GM18861 (cell line): ENCODE results near the gene NFKBIZ.

Experiments
- ATAC-seq: cut with Tn5 transposase; IDR thresholded peaks from one replicate; pipeline ENCODE4 v1.9.1; 2021; ENCODE audit not compliant: unreplicated experiment

The NFKBIZ gene, protein sequence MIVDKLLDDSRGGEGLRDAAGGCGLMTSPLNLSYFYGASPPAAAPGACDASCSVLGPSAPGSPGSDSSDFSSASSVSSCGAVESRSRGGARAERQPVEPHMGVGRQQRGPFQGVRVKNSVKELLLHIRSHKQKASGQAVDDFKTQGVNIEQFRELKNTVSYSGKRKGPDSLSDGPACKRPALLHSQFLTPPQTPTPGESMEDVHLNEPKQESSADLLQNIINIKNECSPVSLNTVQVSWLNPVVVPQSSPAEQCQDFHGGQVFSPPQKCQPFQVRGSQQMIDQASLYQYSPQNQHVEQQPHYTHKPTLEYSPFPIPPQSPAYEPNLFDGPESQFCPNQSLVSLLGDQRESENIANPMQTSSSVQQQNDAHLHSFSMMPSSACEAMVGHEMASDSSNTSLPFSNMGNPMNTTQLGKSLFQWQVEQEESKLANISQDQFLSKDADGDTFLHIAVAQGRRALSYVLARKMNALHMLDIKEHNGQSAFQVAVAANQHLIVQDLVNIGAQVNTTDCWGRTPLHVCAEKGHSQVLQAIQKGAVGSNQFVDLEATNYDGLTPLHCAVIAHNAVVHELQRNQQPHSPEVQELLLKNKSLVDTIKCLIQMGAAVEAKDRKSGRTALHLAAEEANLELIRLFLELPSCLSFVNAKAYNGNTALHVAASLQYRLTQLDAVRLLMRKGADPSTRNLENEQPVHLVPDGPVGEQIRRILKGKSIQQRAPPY

DNA sequence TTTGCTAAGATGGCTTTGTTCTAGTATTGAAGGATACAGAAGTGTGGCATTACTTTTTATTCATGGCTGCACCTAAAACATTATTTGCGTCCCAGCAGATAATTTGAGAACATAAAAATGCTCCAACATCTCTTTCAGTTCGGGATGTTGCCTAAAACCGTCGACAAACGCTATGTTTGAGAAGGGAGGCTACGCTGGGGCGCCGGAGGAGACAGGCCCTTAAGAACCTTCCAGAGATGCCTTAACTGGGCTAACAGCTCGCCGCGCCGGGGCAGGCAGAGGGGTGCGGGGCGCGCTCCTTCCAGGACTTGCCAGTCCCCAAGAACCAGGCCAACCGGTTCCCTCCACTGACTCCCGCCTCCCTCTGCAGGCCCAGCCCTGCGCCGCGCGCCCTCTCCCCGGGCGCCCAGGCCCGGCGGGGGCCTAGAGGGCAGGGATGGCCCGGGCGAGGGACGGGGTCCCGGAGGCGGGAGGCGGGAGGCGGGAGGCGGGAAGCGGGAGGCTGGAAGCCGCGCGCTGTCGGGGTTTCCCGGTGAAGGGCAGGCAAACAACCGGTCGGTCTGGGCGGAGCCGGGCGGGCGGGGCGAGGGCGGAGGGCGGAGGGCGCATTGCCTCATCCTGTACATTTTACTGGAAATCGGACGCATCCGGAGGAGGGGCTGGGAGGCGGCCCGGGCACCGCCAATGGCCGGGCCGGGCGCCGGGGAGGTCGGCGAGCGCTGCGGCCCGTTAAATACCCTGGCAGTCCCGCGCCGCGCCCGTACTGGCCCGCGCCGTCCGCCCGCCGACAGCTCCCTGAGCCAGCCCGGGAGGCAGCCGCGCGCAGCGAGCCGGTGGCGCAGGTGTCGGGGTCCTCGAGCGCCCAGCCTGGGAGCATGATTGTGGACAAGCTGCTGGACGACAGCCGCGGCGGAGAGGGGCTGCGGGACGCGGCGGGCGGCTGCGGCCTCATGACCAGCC is at the start of gene NFKBIZ:
Gene NFKBIZ (plus strand): TSS at position 761 of the 960 bp plus-strand sequence. CDS start 115 bp downstream, at position 876.
- peak; percentile 59 for ATAC-seq

GRCh38 chr3:101801174-101801573 is 48.1 kb upstream of the NFKBIZ start:
- ATAC-seq, result no peak

DNA sequence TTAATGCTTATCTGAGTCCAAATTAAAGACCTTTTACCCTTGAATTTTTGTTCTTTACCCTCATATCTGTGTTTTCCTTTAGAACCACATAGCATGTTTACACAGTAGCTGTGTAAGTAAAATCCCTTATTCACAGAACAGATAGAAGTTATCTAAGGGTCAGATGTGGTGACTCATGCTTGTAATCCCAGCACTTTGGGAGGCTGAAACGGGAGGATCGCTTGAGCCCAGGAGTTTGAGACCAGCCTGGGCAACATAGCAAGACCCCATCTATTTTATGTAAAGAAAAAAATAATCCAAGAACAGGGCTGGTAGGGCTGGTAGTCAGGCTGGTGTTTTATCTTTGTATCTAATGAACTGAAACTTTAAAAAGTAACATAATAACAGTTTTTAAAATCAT is 47.1 kb upstream of the NFKBIZ start:
- no peak for ATAC-seq

- ATAC-seq, result peak; percentile 91
Observed at GRCh38 chr3:101803173-101803782, 46.0 kb upstream of the NFKBIZ start.

- no peak for ATAC-seq
Observed at GRCh38 chr3:101803939-101804338, 45.4 kb upstream of the NFKBIZ start.

- ATAC-seq, result no peak
Observed at GRCh38 chr3:101806491-101806890, 42.8 kb upstream of the NFKBIZ start.

DNA sequence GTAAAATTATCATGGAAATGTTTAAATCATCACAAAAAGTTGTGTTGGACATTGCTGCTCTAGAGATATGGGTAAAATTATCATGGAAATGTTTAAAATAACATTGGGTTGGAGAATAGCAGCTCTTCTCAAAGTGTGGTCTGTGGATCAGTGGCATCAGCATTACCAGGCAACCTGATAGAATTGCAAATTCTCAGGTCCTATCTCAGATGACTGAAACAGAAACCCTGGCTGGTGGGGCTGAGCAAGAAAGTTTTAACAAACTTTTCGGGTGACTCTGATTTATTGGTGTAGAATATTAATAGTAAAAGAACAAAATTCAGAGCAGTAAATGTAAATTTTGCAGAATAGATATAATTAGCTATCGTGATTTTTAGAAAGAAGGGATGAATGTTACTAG is 41.4 kb upstream of the NFKBIZ start:
- ATAC-seq, result peak; percentile 45

GRCh38 chr3:101809178-101810021 is 39.9 kb upstream of the NFKBIZ start:
- ATAC-seq, result no peak

DNA sequence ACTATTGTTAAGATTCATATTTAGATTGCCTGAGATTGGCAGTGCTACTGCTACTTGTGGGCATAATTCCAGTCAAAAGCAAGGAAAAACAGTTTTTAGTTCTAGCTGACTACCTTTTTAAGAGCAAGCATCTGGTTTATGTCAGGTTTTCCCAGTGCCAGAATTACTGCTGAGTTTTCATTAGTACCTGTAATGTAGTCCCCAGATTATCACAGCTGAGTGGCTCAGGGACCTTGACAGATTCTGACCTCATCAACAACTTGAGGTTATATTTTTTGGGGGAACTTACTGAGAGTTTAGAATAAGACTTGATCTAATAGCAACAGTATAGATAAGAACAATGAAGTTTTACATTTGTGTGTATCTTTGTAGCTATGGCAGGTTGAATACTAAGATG is 39.3 kb upstream of the NFKBIZ start:
- ATAC-seq, result no peak

- ATAC-seq, result no peak
Observed at GRCh38 chr3:101811875-101812274, 37.4 kb upstream of the NFKBIZ start.

DNA sequence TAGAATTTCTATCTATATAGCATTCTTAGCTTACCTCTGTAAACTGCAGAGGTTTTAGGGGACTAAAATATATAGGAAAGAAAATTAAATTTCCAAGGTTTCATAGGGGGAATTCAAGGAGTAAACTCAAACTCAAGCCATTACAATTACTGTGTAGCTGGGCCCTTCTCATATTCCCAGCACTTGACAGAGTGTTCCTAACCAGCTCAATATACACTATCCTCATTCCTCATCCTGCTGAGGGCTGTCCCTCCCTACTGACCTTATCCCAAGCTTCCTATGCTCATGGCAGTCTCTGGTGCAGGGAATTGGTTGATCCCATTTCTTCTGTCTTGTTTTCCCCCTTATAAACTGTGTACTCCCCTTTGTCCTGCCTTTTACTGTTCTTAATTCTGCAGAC is 36.4 kb upstream of the NFKBIZ start:
- ATAC-seq, result no peak

GRCh38 chr3:101813817-101814440 is 35.4 kb upstream of the NFKBIZ start:
- no peak for ATAC-seq

DNA sequence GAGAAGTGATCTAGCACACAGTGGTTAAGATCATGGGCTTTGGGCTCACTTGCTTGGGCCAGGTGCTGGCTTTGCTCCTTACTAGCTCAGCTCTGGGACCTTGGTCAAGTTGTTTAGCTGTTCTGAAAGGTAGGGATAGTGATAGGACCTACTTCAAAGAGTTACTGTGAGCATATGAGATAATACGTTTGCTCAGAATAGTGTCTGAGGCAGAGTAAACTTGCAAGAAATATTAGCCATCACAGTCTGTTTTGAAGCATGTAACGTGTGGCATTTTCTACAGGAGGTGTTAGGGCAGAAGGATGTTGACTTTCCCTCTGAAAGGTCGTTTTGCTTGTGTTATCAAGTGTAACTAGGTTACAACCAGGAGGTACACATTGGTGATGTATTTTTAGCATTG is 34.5 kb upstream of the NFKBIZ start:
- ATAC-seq, result no peak

DNA sequence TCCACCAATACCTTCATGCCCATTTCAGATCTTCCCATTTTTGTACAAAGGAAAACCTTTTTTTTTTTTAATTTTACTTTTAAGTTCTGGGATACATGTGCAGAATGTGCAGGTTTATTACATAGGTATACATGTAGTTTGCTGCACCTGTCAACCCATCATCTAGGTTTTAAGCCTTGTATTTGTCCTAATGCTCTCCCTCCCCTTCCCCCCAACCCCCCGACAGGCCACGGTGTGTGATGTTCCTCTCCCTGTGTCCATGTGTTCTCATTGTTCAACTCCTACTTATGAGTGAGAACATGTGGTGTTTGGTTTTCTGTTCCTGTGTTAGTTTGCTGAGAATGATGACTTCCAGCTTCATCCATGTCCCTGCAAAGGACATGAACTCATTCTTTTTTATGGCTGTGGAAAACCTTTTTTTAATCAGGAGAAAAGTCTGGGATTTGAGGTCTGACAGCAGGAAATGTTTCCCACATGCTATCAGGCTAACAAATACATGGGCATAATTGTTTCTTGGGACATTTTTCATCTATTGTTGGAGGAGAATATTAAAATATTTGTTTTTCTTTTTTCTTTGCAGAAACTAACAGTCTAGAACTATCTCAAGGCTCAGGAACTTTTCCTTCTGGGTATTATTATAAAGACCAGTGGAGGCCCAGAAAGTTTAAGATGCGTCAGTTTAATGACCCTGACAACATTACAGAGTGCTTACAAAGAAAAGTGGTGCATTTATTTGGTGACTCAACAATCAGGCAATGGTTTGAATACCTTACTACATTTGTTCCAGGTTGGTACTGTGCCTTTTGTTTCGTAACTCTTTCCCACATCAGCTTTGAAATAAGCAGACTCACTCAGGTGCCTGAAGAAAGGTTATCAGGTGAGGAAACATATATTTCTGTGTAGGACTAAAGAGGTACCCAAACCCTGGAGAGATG is 32.8 kb upstream of the NFKBIZ start:
- no peak for ATAC-seq

DNA sequence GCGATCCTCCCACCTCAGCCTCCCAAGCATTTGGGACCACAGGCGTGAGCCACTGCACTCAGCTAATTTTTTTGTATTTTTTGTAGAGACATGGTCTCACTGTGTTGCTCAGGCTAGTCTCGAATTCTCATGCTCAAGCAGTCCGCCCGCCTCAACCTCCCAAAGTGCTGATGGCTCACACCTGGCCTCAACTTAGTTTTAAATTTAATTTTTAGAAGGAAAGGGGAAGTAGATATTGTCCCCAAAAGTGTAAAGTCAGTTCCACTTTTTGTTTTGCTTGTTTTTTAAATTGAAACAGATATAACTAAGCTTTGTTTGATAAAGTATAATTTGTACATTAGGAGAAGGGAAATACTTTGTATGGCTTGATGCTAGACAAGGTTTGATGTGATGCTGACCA is 31.3 kb upstream of the NFKBIZ start:
- no peak for ATAC-seq

- no peak for ATAC-seq
Observed at GRCh38 chr3:101819649-101820206, 29.6 kb upstream of the NFKBIZ start.

- ATAC-seq, result no peak
Observed at GRCh38 chr3:101821503-101821902, 27.8 kb upstream of the NFKBIZ start.

DNA sequence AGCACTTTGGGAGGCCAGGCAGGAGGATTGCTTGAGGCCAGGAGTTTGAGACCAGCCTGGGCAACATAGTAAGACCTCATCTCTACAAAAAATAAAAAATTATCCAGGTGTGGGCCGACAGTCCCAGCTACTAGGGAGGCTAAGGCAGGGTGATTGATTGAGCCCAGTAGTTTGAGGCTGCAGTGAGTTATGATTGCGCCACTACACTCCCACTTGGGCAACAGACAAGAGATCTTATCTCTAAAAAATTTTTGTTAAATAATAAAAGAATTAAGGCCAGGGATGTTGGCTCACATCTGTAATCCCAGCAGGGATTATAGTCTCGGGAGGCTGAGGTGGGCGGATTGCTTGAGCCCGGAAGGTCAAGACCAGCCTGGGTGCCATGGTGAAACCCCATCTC is 25.8 kb upstream of the NFKBIZ start:
- no peak for ATAC-seq
